ENCODE measurements around the gene PDLIM4. TPM values are rescaled to one million over a fixed set of nuclear protein-coding genes. Genes with fewer than 3 reads are reported as not detected.

PDLIM4 gene
- total and polyA plus RNA-seq, 3 donors from 2014 or later: 11.8 to 20.5 (median 18.5) TPM

DNA sequence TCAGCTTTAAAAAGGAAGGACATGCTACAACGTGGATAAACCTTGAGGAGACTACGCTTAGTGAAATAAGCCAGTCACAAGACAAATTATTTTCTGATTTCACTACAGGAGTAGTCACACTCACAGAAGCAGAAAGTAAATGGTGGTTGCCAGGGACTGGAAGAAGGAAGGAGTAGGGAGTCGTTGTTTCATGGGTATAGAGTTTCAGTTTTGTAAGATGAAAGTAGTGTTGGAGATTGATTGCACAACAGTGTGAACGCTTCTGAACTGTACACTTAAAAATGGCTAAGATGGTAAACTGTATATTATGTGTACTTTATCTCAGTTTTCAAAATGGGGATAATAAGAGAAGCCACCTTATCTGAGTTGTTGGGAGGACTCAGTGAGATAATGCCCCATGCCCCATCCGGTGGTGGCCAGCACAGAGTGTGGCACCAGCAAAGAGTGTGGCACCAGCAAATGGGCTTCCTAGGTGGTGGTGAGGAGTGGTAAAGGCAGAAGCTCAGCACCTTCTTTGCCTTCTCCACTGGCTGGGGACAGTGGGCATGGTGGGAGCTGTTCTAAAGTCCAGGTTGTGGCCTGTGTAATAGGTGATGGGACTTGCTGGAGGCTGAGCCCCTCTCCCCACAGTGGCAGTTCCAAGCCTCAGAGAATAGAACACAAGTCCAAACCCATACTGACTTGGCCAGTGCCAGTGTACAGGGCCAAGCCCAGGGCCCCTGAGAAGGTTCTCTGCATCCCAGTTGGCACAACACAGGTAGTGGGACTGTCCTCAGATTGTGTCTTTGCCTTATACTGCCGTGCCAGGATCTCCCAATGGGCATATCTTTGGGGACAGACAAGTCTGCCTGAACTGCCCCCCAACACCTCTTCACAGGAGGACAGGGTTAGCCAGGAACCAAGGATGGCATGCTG lies 41.1 kb downstream of the PDLIM4 start:
- no peak for DNase-seq
- intact Hi-C loops (cut with DNase I; ENCODE audit: low total_unique reads): no loop called here
- WGBS, 2 donors: 72 to 79% methylated on average over 5 to 6 of the region's 6 CpGs

DNA sequence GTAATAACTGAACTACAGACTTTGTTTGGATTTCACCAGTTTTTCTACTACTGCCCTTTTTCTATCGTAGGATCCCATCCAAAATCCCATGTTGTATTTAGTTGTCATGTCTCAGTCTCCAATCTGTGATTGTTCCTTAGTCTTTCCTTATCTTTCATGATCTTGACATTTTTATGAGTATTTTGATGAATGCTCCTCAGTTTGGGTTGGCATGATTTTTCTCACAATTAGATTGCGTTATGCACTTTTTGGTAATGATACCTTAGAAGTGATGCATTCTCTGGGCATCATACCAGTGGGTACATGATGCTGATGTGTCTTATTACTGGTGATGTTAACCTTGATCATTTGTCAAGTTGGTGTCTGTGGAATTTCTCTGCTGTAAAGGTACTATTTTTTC lies 42.4 kb downstream of the PDLIM4 start:
- H3K36me3 ChIP-seq (ENCODE audit: low read depth, missing control alignments): no peaks in the 10 kb centered on the region
- intact Hi-C loops (cut with DNase I; ENCODE audit: low total_unique reads): no loop called here
- no peak for DNase-seq
- H3K27ac ChIP-seq: no peak overlapping the region
- no peaks in the 10 kb centered on the region for H3K27me3 ChIP-seq
- 84 to 93% methylated on average over 2 of the region's 2 CpGs for WGBS, 2 donors
- peaks cover under 1% of the 10 kb centered on the region for H3K4me1 ChIP-seq
- no peak overlapping the region for H3K4me3 ChIP-seq
- no peaks in the 10 kb centered on the region for H3K9me3 ChIP-seq
- TF ChIP-seq, protein P1, sequence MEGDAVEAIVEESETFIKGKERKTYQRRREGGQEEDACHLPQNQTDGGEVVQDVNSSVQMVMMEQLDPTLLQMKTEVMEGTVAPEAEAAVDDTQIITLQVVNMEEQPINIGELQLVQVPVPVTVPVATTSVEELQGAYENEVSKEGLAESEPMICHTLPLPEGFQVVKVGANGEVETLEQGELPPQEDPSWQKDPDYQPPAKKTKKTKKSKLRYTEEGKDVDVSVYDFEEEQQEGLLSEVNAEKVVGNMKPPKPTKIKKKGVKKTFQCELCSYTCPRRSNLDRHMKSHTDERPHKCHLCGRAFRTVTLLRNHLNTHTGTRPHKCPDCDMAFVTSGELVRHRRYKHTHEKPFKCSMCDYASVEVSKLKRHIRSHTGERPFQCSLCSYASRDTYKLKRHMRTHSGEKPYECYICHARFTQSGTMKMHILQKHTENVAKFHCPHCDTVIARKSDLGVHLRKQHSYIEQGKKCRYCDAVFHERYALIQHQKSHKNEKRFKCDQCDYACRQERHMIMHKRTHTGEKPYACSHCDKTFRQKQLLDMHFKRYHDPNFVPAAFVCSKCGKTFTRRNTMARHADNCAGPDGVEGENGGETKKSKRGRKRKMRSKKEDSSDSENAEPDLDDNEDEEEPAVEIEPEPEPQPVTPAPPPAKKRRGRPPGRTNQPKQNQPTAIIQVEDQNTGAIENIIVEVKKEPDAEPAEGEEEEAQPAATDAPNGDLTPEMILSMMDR (IDR thresholded peaks at IDR 0.05): no peak
- TF ChIP-seq POLR2A (IDR thresholded peaks at IDR 0.05): no peak

More for the DNA sequence above, 41.1 kb downstream of the PDLIM4 start:
- Histone ChIP-seq H3K4me3 (no peak overlapping the region), H3K27me3 (no peaks in the 10 kb centered on the region), H3K27ac (no peak overlapping the region), H3K4me1 (peaks cover 5% of the 10 kb centered on the region), H3K9me3 (no peaks in the 10 kb centered on the region), H3K36me3 (ENCODE audit: low read depth, missing control alignments) (no peaks in the 10 kb centered on the region)
- no peak for TF ChIP-seq POLR2A (IDR thresholded peaks at IDR 0.05)
- TF ChIP-seq, protein P1 (IDR thresholded peaks at IDR 0.05): no peak

DNA sequence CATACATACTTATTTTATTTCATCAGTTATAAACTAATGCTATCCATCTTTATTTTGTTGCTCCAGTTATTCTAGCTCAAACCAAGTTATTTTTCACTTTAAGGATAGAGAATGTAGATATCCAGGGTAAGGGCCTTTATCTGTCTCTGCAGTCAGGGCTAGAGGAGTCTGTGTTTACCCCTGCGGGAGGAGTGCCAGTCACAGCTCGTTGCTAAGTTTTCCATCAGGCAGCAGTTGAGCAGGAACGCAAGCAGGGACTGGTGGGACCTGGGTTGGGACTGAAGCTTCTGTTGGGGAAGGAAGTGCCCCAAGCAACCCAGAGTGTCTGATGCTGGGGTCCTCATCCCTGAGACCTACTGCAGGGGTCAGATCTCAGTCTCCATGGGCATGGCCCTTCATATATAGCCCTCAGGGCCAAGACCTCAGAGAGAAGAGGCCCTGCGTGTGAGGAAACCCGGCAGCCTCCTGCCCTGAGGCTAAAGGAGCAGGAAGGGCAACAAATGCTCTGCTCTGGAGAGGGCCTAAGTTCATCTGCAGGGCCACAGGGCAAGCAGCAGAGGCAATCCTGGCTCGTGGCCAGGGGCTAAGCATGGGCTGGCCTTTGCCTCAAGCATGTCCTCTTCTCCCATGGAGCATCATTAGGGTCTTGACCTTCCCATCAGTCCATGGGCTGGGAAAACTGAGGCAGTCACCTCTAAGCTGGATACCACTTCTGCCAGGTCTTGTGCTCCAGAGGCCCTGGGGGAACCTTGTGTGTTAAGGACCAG lies 43.3 kb downstream of the PDLIM4 start:
- DNase-seq: no peak
- Histone ChIP-seq H3K4me1 (no peaks in the 10 kb centered on the region), H3K27me3 (no peaks in the 10 kb centered on the region), H3K9me3 (no peaks in the 10 kb centered on the region), H3K36me3 (ENCODE audit: low read depth, missing control alignments) (no peaks in the 10 kb centered on the region), H3K27ac (no peak overlapping the region), H3K4me3 (no peak overlapping the region)
- whole genome bisulfite sequencing, 2 donors: 85 to 87% methylated on average over 3 to 6 of the region's 6 CpGs
- TF ChIP-seq POLR2A (IDR thresholded peaks at IDR 0.05): no peak
- TF ChIP-seq, protein P1 (IDR thresholded peaks at IDR 0.05): no peak
- intact Hi-C loops (cut with DNase I; ENCODE audit: low total_unique reads): no loop called here

DNA sequence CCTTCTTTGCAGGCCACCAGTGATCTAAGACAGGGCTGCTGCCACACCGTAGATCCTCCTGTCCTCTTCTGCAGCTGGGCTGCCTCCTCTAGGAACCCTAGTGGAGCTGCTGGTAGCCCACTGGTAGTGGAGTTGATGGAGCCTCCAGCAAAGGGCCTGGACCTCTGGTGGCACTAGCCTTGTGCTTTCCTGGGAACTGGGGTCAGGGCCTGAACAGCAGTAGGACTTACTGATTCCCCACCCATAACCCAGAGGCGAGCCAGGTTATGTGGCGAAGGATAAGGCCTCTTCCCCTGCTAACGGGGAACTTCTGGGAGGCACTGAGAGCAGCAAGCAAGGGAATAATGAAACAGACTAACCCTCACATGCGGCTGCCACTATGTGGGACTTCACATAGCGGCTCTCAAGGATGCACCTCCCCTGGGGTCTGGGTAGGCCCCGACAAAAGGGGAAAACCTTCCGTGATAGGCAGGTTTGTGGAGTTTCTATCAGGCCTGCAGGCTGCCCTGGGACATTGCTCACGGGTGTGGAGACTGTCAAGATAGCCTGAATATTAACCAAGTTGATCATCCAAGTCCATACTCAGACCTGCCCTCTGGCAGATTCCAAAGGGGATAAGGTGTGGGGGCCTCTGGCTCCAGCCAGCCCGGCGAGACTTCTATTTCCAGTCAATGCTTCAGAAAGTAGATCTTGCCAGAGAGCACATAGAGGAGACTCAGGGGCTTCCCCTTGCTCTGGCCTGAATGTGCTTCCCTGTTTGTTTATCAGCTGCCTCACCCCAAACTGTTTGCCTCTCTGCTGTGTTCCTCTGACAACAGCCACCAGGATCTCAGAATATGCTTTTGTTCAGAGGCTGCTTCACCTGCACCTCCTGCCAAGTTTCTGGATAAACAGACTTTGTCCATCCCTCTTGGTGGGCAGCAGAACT lies 44.1 kb downstream of the PDLIM4 start:
- intact Hi-C loops (cut with DNase I; ENCODE audit: low total_unique reads): no loop called here
- H3K27me3 ChIP-seq: no peaks in the 10 kb centered on the region
- H3K36me3 ChIP-seq (ENCODE audit: low read depth, missing control alignments): no peaks in the 10 kb centered on the region
- no peaks in the 10 kb centered on the region for H3K9me3 ChIP-seq
- no peak overlapping the region for H3K27ac ChIP-seq
- DNase-seq: no peak
- TF ChIP-seq, protein P1 (IDR thresholded peaks at IDR 0.05): no peak
- TF ChIP-seq POLR2A (IDR thresholded peaks at IDR 0.05): no peak
- H3K4me1 ChIP-seq: no peaks in the 10 kb centered on the region
- WGBS, 2 donors: 61 to 81% methylated on average over 7 to 11 of the region's 11 CpGs
- no peak overlapping the region for H3K4me3 ChIP-seq

Data from testis (tissue), 3 donors.